Astrocyte (in vitro differentiated cells and primary cell): ENCODE data around the gene DCBLD1. TPM values are rescaled to one million over a fixed set of nuclear protein-coding genes. Genes with fewer than 3 reads are reported as not detected.

Source experiments
- DNase-seq: peaks from one replicate; pipeline ENCODE4 v3.0.0-alpha.2; 2010; ENCODE audit warnings: low read depth
- FAIRE-seq: peaks from 2 replicates; lab custom pipeline; 2011; peaks lifted over from hg19 to GRCh38; lab: Jason Lieb, UNC
- H2AFZ ChIP-seq: 2 replicates; pipeline ENCODE4 v1.6.0; 2012; ENCODE audit warnings: low read depth, low read length, inconsistent platforms
- H3K27ac ChIP-seq: 2 replicates; pipeline ENCODE4 v1.5.1; 2011; ENCODE audit warnings: low read depth, low read length, inconsistent platforms
- H3K27me3 ChIP-seq: 2 replicates; pipeline ENCODE4 v1.6.0; 2011; ENCODE audit warnings: low read length, inconsistent platforms; ENCODE audit not compliant: insufficient read depth
- H3K36me3 ChIP-seq: 2 replicates; pipeline ENCODE4 v1.5.1; 2011; ENCODE audit warnings: low read length, inconsistent platforms; ENCODE audit not compliant: insufficient read depth
- H3K4me1 ChIP-seq: 2 replicates; pipeline ENCODE4 v1.5.1; 2011; ENCODE audit warnings: low read length, inconsistent platforms; ENCODE audit not compliant: insufficient read depth
- H3K4me2 ChIP-seq: 2 replicates; pipeline ENCODE4 v1.6.0; 2012; ENCODE audit warnings: low read length, inconsistent platforms
- H3K4me3 ChIP-seq: 2 replicates; pipeline ENCODE4 v1.5.1; 2011; ENCODE audit warnings: low read depth, mild to moderate bottlenecking, low read length, inconsistent platforms; ENCODE audit not compliant: insufficient read depth
- H3K79me2 ChIP-seq: 2 replicates; pipeline ENCODE4 v1.6.0; 2012; ENCODE audit warnings: mild to moderate bottlenecking, low read length, inconsistent platforms; ENCODE audit not compliant: insufficient read depth
- H3K9ac ChIP-seq: 2 replicates; pipeline ENCODE4 v1.6.0; 2012; ENCODE audit warnings: mild to moderate bottlenecking, low read length, inconsistent platforms
- H3K9me3 ChIP-seq: 2 replicates; pipeline ENCODE4 v1.5.1; 2012; ENCODE audit warnings: low read depth, mild to moderate bottlenecking, low read length, inconsistent platforms; ENCODE audit not compliant: insufficient read depth
- H4K20me1 ChIP-seq: 2 replicates; pipeline ENCODE4 v1.6.0; 2012; ENCODE audit warnings: low read length, inconsistent platforms; ENCODE audit not compliant: insufficient read depth
- H3K27ac Mint-ChIP-seq: one replicate; pipeline ENCODE4 v1.8.0; 2021; ENCODE audit warnings: mild to moderate bottlenecking, mixed read lengths; ENCODE audit not compliant: unreplicated experiment
- H3K27me3 Mint-ChIP-seq: one replicate; pipeline ENCODE4 v1.8.0; 2021; ENCODE audit warnings: low read depth, mixed read lengths; ENCODE audit not compliant: unreplicated experiment
- H3K36me3 Mint-ChIP-seq: one replicate; pipeline ENCODE4 v1.8.0; 2021; ENCODE audit warnings: low read depth, mixed read lengths; ENCODE audit not compliant: unreplicated experiment
- H3K4me1 Mint-ChIP-seq: one replicate; pipeline ENCODE4 v1.8.0; 2021; ENCODE audit warnings: low read depth, mixed read lengths; ENCODE audit not compliant: unreplicated experiment
- H3K4me3 Mint-ChIP-seq: one replicate; pipeline ENCODE4 v1.8.0; 2021; ENCODE audit warnings: mild to moderate bottlenecking, moderate library complexity, mixed read lengths; ENCODE audit not compliant: unreplicated experiment
- H3K9me3 Mint-ChIP-seq: one replicate; pipeline ENCODE4 v1.8.0; 2021; ENCODE audit warnings: mild to moderate bottlenecking, mixed read lengths; ENCODE audit not compliant: unreplicated experiment
- EZH2 ChIP-seq: IDR thresholded peaks from 2 replicates; pipeline ENCODE4 v1.6.1; 2012; ENCODE audit warnings: mild to moderate bottlenecking, low read length, inconsistent platforms; ENCODE audit not compliant: insufficient read depth
- total RNA-seq: library from RNA; stranded (reverse); gene quantifications from 2 replicates; pipeline ENCODE4 v1.2.1, GENCODE V29; 2021
- TF ChIP-seq, protein P1 (sequence below): IDR thresholded peaks from 2 replicates; pipeline ENCODE4 v1.5.1; 2011; ENCODE audit warnings: low read depth, mild to moderate bottlenecking, inconsistent platforms, low read length, moderate library complexity; ENCODE audit not compliant: insufficient read depth

Gene DCBLD1
- total RNA-seq, 1 donor from 2014 or later = 36.8 TPM

DNA sequence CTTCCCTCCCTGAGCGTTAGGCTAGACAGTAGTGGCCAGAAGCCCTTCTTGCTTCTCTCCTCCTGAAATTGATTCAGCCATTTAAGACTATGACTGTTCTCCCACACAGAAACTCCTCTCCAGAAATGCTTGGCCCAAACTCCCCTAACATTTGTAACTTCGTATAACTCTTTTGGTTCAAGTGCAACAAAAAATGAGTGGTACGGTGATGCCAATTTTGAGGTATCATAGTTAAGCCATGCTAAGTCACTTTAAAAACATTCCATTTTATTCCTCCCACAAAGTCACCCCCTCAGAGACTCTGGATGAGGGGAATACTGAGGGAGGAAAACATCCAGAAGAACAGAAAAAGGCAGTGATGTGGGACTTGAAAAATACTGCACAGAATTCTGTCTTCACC, 35.6 kb upstream of the DCBLD1 start:
- peak overlapping the region; percentile 28 for H3K4me2 ChIP-seq
- DNase-seq (peak; percentile 71), FAIRE-seq (no peak)
- no peaks in the 10 kb centered on the region for H4K20me1 ChIP-seq
- H3K9ac ChIP-seq = peak overlapping the region; percentile 32
- Mint-ChIP-seq H3K9me3 (no peaks in the 10 kb centered on the region), H3K36me3 (peaks cover 2% of the 10 kb centered on the region), H3K27me3 (no peaks in the 10 kb centered on the region), H3K4me3 (no peak overlapping the region), H3K4me1 (peaks cover 36% of the 10 kb centered on the region), H3K27ac (peak overlapping the region; percentile 9)
- no peak for TF ChIP-seq EZH2
- TF ChIP-seq, protein P1, sequence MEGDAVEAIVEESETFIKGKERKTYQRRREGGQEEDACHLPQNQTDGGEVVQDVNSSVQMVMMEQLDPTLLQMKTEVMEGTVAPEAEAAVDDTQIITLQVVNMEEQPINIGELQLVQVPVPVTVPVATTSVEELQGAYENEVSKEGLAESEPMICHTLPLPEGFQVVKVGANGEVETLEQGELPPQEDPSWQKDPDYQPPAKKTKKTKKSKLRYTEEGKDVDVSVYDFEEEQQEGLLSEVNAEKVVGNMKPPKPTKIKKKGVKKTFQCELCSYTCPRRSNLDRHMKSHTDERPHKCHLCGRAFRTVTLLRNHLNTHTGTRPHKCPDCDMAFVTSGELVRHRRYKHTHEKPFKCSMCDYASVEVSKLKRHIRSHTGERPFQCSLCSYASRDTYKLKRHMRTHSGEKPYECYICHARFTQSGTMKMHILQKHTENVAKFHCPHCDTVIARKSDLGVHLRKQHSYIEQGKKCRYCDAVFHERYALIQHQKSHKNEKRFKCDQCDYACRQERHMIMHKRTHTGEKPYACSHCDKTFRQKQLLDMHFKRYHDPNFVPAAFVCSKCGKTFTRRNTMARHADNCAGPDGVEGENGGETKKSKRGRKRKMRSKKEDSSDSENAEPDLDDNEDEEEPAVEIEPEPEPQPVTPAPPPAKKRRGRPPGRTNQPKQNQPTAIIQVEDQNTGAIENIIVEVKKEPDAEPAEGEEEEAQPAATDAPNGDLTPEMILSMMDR = no peak
- no peaks in the 10 kb centered on the region for H3K36me3 ChIP-seq
- H3K4me1 ChIP-seq = peaks cover 34% of the 10 kb centered on the region
- peak overlapping the region; percentile 97 for H3K27ac ChIP-seq
- H3K27me3 ChIP-seq = no peaks in the 10 kb centered on the region
- no peak overlapping the region for H2AFZ ChIP-seq
- H3K9me3 ChIP-seq = no peaks in the 10 kb centered on the region
- no peaks in the 10 kb centered on the region for H3K79me2 ChIP-seq
- no peak overlapping the region for H3K4me3 ChIP-seq

DNA sequence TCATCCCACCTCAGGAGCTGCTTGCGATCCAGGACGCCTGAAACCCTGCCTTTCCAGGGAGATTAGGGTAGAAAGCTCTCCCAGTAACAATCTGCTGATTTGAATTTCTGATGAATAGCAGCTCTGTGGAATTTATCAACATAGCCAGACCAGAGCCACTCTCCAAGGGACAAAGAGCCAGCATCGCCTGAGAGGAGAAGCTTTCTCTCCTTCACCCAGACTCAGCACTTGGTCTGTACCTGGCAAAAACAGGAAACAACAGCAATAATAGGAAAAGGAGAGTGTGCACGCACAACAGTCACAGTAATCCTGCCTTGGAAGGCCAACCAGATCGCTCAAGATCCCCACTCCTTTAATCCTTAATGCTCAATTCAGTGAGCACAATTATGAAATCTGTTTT, 34.5 kb upstream of the DCBLD1 start:
- DNase-seq (peak; percentile 50), FAIRE-seq (no peak)
- TF ChIP-seq, protein P1 = no peak
- no peak for TF ChIP-seq EZH2
- peaks cover 2% of the 10 kb centered on the region for H3K36me3 Mint-ChIP-seq
- Histone ChIP-seq H3K79me2 (no peaks in the 10 kb centered on the region), H2AFZ (peak overlapping the region; percentile 65), H3K9ac (peak overlapping the region; percentile 72), H3K4me3 (peak overlapping the region; percentile 7), H3K36me3 (no peaks in the 10 kb centered on the region), H4K20me1 (no peaks in the 10 kb centered on the region), H3K27ac (peak overlapping the region; percentile 97), H3K9me3 (no peaks in the 10 kb centered on the region), H3K27me3 (no peaks in the 10 kb centered on the region), H3K4me1 (peaks cover 31% of the 10 kb centered on the region), H3K4me2 (peak overlapping the region; percentile 57)
- no peaks in the 10 kb centered on the region for H3K27me3 Mint-ChIP-seq
- no peak overlapping the region for H3K4me3 Mint-ChIP-seq
- H3K27ac Mint-ChIP-seq = peak overlapping the region; percentile 98
- peaks cover 39% of the 10 kb centered on the region for H3K4me1 Mint-ChIP-seq
- no peaks in the 10 kb centered on the region for H3K9me3 Mint-ChIP-seq

GRCh38 chr6:117448732-117449485, 33.6 kb upstream of the DCBLD1 start:
- Histone ChIP-seq H3K4me1 (peaks cover 31% of the 10 kb centered on the region), H3K36me3 (no peaks in the 10 kb centered on the region), H2AFZ (no peak overlapping the region), H3K9ac (peak overlapping the region; percentile 82), H4K20me1 (no peaks in the 10 kb centered on the region), H3K79me2 (no peaks in the 10 kb centered on the region), H3K9me3 (no peaks in the 10 kb centered on the region), H3K4me3 (peak overlapping the region; percentile 7), H3K27me3 (no peaks in the 10 kb centered on the region), H3K4me2 (peak overlapping the region; percentile 57), H3K27ac (peak overlapping the region; percentile 97)
- FAIRE-seq (peak; percentile 88), DNase-seq (peak; percentile 96)
- H3K4me1 Mint-ChIP-seq = peaks cover 39% of the 10 kb centered on the region
- H3K4me3 Mint-ChIP-seq = no peak overlapping the region
- TF ChIP-seq, protein P1 = no peak
- no peaks in the 10 kb centered on the region for H3K9me3 Mint-ChIP-seq
- H3K27me3 Mint-ChIP-seq = peaks cover 2% of the 10 kb centered on the region
- peaks cover 2% of the 10 kb centered on the region for H3K36me3 Mint-ChIP-seq
- peak overlapping the region; percentile 98 for H3K27ac Mint-ChIP-seq
